ENCODE measurements around the gene NIP7. TPM values are rescaled to one million over a fixed set of nuclear protein-coding genes. Genes with fewer than 3 reads are reported as not detected.

NIP7 gene
- total RNA-seq, 1 donor from 2014 or later: 22.9 TPM

DNA sequence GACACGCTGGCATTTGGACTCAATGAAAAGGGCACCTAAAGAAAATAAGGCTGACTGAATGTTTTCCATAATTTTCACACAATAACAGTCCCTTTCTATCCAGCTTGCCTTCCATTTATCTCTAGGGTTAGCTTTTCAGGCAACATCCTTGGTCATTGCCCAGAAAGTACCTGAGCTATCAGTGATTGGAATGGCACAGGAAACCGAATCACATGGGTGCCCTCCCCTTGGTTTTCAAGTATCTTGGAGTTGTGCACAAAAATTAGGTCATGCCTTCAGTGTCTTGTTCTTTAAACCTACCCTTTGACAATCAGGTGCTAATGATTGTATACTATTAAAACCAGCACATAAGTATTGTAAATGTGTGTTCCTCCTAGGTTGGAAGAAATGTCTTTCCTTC, 31.7 kb upstream of the NIP7 start:
- no peak for DNase-seq (ENCODE audit: low spot score, unreplicated experiment)
- H3K4me3 Mint-ChIP-seq (ENCODE audit: low read depth): no peak overlapping the region
- peaks cover 5% of the 10 kb centered on the region for H3K4me1 Mint-ChIP-seq (ENCODE audit: low read depth)
- no peaks in the 10 kb centered on the region for H3K27me3 Mint-ChIP-seq
- H3K36me3 Mint-ChIP-seq (ENCODE audit: insufficient read depth): no peaks in the 10 kb centered on the region
- H3K9me3 Mint-ChIP-seq (ENCODE audit: low read depth): no peaks in the 10 kb centered on the region
- H3K27ac Mint-ChIP-seq: no peak overlapping the region
- TF ChIP-seq, protein P1, sequence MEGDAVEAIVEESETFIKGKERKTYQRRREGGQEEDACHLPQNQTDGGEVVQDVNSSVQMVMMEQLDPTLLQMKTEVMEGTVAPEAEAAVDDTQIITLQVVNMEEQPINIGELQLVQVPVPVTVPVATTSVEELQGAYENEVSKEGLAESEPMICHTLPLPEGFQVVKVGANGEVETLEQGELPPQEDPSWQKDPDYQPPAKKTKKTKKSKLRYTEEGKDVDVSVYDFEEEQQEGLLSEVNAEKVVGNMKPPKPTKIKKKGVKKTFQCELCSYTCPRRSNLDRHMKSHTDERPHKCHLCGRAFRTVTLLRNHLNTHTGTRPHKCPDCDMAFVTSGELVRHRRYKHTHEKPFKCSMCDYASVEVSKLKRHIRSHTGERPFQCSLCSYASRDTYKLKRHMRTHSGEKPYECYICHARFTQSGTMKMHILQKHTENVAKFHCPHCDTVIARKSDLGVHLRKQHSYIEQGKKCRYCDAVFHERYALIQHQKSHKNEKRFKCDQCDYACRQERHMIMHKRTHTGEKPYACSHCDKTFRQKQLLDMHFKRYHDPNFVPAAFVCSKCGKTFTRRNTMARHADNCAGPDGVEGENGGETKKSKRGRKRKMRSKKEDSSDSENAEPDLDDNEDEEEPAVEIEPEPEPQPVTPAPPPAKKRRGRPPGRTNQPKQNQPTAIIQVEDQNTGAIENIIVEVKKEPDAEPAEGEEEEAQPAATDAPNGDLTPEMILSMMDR (IDR thresholded peaks at IDR 0.05; ENCODE audit: unreplicated experiment): no peak

DNA sequence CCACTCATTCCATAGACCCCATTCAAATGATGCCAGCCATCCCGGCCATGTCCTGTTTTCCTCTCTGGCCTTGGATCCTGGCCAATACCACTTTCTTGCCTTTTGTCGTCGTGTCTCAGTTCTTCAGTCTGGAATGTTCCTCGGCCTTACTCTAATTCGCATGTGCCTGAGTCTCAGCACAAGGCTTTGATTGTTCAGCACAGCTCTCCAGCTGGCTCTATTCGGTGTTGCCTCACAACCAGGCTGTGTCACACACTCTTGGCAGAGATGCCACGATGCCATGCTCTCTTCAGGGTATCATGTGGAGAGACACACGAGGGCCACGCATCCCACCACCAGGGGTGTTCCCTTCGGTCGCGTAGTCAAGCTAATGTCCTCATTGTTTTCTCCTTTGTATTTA, 30.3 kb upstream of the NIP7 start:
- Mint-ChIP-seq H3K4me3 (ENCODE audit: low read depth) (no peak overlapping the region), H3K36me3 (ENCODE audit: insufficient read depth) (no peaks in the 10 kb centered on the region), H3K9me3 (ENCODE audit: low read depth) (no peaks in the 10 kb centered on the region), H3K27me3 (no peaks in the 10 kb centered on the region), H3K27ac (peak overlapping the region; percentile 2), H3K4me1 (ENCODE audit: low read depth) (peaks cover 5% of the 10 kb centered on the region)
- no peak for DNase-seq (ENCODE audit: low spot score, unreplicated experiment)
- TF ChIP-seq, protein P1 (IDR thresholded peaks at IDR 0.05; ENCODE audit: unreplicated experiment): no peak

DNA sequence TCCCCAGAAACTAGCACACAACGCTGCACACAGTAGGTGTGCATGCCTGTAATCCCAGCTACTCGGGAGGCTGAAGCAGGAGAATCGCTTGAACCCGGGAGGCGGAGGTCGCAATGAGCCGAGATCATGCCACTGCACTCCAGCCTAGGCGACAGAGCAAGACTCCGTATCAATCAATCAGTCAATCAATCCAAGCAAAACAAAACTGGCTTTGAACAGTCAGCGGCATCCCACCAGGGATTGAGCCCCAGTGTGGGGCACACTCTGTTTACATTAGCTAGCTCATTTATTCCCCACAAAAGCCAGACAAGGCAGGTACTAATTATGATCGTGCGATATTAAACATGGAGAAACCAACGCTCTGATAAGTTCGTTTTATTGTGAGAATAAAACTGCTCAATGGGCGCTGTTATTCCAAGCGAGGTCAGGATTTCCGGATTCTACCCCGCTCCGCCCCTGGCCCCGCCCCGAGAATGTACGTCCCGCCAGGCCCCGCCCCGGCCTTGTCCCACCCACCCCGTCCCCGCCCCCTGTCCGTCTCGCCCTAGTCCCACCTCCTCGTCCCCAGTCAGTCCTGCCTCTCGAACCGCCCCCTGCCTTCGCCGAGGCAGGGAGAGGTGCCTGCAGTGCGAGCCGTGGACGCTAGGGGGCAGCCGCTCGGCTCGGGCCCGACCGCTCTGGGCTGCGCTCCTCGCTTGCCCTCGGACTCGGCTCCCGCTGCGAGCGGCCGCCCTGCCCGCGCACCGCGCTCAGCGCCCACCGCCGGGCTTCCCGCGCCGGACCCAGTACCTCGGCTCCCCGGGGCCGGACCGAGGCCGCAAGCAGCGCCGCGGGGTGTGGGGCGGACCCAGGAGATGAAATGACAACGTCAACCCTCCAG, 28.7 kb upstream of the NIP7 start, which contains the start of gene VPS4A:
VPS4A (plus strand) TSS at position 698 of the 880 bp plus-strand sequence; CDS start at position 860, 162 bp downstream.
- Mint-ChIP-seq H3K36me3 (ENCODE audit: insufficient read depth) (peaks cover under 1% of the 10 kb centered on the region), H3K4me3 (ENCODE audit: low read depth) (peak within 1 kb of the TSS; percentile 98), H3K9me3 (ENCODE audit: low read depth) (no peaks in the 10 kb centered on the region), H3K27me3 (no peaks in the 10 kb centered on the region), H3K4me1 (ENCODE audit: low read depth) (peaks cover 5% of the 10 kb centered on the region), H3K27ac (peak within 1 kb of the TSS; percentile 96)
- TF ChIP-seq, protein P1 (IDR thresholded peaks at IDR 0.05; ENCODE audit: unreplicated experiment): peak; percentile 81
- DNase-seq (ENCODE audit: low spot score, unreplicated experiment): peak; percentile 99

DNA sequence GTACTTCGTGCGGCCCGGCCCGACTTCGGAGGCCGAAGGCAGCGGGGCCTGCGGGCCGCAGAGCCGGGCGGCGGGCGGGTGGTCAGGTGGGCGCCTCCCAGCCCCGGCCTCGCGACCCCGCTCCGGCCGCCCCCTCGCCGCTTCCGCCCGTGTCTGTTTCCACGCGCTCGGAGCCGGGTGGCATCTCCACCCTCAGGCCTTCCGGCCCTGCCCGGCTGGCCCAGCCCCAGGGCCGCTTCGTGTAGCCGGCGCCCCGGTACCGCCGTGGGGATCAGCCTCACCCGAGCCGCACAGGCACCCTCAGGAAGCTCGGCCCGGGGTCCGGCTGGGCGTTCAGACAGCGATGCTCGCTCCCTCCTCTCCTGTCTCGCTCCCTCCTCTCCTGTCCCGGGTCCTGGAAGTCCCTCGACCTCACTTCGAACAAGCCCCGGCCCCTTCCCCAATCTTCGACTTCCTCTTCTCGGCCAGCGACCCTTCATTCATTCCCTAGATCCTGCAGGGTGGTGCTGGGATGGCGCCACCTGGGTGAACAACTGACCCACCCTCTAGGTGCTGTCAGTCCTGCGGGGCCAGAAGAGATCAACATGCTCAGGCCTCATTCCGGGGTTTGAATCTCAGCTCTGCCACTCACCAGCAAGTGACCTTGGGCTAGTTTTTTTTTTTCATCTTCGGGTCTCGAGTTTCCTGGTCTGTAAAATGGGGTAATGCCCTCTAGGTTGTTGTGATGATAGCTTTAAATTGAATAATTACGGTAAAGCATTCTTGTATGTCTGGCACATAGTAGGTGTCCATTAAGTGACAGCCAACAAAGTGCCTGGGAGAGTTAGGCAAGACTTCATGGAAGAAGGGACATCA, 27.8 kb upstream of the NIP7 start:
- Mint-ChIP-seq H3K36me3 (ENCODE audit: insufficient read depth) (peaks cover 5% of the 10 kb centered on the region), H3K9me3 (ENCODE audit: low read depth) (no peaks in the 10 kb centered on the region), H3K27ac (peak overlapping the region; percentile 94), H3K4me1 (ENCODE audit: low read depth) (peaks cover 5% of the 10 kb centered on the region), H3K27me3 (no peaks in the 10 kb centered on the region), H3K4me3 (ENCODE audit: low read depth) (peak overlapping the region; percentile 98)
- TF ChIP-seq, protein P1 (IDR thresholded peaks at IDR 0.05; ENCODE audit: unreplicated experiment): no peak
- DNase-seq (ENCODE audit: low spot score, unreplicated experiment): peak; percentile 43

DNA sequence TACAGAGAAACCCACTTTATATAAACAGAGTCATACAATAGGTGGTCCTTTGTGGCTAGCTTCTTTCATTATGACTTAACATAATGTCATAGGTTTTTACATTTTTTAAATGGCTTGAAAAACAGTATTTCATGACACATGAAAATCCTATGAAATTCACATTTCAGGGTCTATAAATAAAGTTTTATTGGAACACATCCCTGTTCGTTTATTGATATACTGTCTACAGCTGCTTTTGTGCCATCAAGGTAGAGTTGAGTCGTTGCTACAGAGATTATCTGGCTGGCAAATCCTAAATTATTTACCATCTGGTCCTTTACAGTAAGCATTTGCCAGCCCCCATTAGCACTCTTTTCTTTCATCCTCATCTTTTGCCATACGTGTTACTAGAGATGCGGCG, 26.1 kb upstream of the NIP7 start:
- Mint-ChIP-seq H3K27ac (no peak overlapping the region), H3K9me3 (ENCODE audit: low read depth) (no peaks in the 10 kb centered on the region), H3K4me3 (ENCODE audit: low read depth) (peak overlapping the region; percentile 60), H3K4me1 (ENCODE audit: low read depth) (peaks cover 5% of the 10 kb centered on the region), H3K27me3 (no peaks in the 10 kb centered on the region), H3K36me3 (ENCODE audit: insufficient read depth) (peaks cover 6% of the 10 kb centered on the region)
- TF ChIP-seq, protein P1 (IDR thresholded peaks at IDR 0.05; ENCODE audit: unreplicated experiment): no peak
- DNase-seq (ENCODE audit: low spot score, unreplicated experiment): no peak
